ENCODE measurements around the gene ASB15. TPM values are rescaled to one million over a fixed set of nuclear protein-coding genes. Genes with fewer than 3 reads are reported as not detected.

ASB15 gene
- total and polyA plus RNA-seq, 2 of the 4 experiments (the other 2 are of a cell fraction), result not detected

GRCh38 chr7:123608991-123609882 is 7.6 kb downstream of the ASB15 start:
- H3K14ac ChIP-seq (replicated peaks; ENCODE audit: low read depth, low read length), result no peak overlapping the region
- H4K91ac ChIP-seq (ENCODE audit: insufficient read depth, low read depth, low read length), result no peak overlapping the region
- H3K4me1 ChIP-seq (ENCODE audit: control insufficient read depth, insufficient read depth, low read length), result no peaks in the 10 kb centered on the region
- intact Hi-C loops (cut with micrococcal nuclease) (no loop called here), in situ Hi-C loops (cut with MboI; ENCODE audit: low sequenced_read_pairs) (no loop called here), dilution Hi-C loops (cut with HindIII; ENCODE audit: low sequenced_read_pairs, unreplicated experiment) (no loop called here)
- no peak overlapping the region for H2BK5ac ChIP-seq (ENCODE audit: low read depth, low read length, poor library complexity, severe bottlenecking)
- no peak overlapping the region for H2AFZ ChIP-seq (replicated peaks; ENCODE audit: low read length, poor library complexity)
- H4K5ac ChIP-seq (ENCODE audit: low read depth, low read length), result no peak overlapping the region
- H3K18ac ChIP-seq (ENCODE audit: low read depth, low read length), result no peak overlapping the region
- TF ChIP-seq NFE2L2 (IDR thresholded peaks at IDR 0.05; ENCODE audit: low read depth, low read length) (no peak), RAD21 (IDR thresholded peaks at IDR 0.05; ENCODE audit: low read length) (no peak), CEBPB (IDR thresholded peaks at IDR 0.05; ENCODE audit: low read depth, low read length) (no peak), RFX5 (IDR thresholded peaks at IDR 0.05; ENCODE audit: low read depth, low read length) (no peak), BHLHE40 (IDR thresholded peaks at IDR 0.05; ENCODE audit: low read depth, low read length) (no peak), POLR2A (IDR thresholded peaks at IDR 0.05; ENCODE audit: low read depth, low read length) (no peak), CTCF (conservative IDR thresholded peaks at IDR 0.05; ENCODE audit: low read depth, low read length) (no peak)
- H3K9me3 ChIP-seq (ENCODE audit: control insufficient read depth, insufficient read depth, low read length), result no peaks in the 10 kb centered on the region
- H3K4me3 ChIP-seq (ENCODE audit: insufficient read depth, low read depth, low read length), result no peak overlapping the region
- H3K9ac ChIP-seq (ENCODE audit: low read depth, low read length), result no peak overlapping the region
- H3K27ac ChIP-seq (ENCODE audit: insufficient read depth, low read length), result no peak overlapping the region
- H2BK15ac ChIP-seq (ENCODE audit: low read depth, low read length), result no peak overlapping the region
- no peak overlapping the region for H4K8ac ChIP-seq (ENCODE audit: low read depth in 2 of 2, low read length in 2 of 2)
- ATAC-seq (ENCODE audit: low read depth) (no peak), DNase-seq (no peak)
- H4K20me1 ChIP-seq (ENCODE audit: insufficient read depth, low read length), result no peaks in the 10 kb centered on the region
- POLR2A ChIA-PET (ENCODE audit: unreplicated experiment), result no interaction called here
- H3K56ac ChIP-seq (ENCODE audit: extremely low read depth, insufficient read depth, low read length), result no peak overlapping the region
- no peak overlapping the region for H3K4me2 ChIP-seq (ENCODE audit: low read depth, low read length)
- no CpG with 5 or more reads among the region's 5 CpGs for WGBS, 2 experiments (ENCODE audit: extremely low coverage in 2 of 2, insufficient read length in 1 of 2)
- BruUV-seq (replicated peaks), result no TSS peak
- CTCF ChIA-PET, result interaction anchor here (0.8 kb wide), 2 partner anchors 68 to 1941 kb away, joined by 3 read pairs; no protein-coding TSS in a partner anchor
- H3K9me1 ChIP-seq (ENCODE audit: insufficient read depth, low read length), result no peaks in the 10 kb centered on the region
- no peaks in the 10 kb centered on the region for H3K36me3 ChIP-seq (ENCODE audit: control insufficient read depth, insufficient read depth, low read length)
- no peak overlapping the region for H3K4ac ChIP-seq (ENCODE audit: low read depth, low read length)
- no peak overlapping the region for H2AK5ac ChIP-seq (ENCODE audit: low read depth, low read length)
- H3K79me1 ChIP-seq (ENCODE audit: low read depth in 1 of 2, low read length in 2 of 2), result no peaks in the 10 kb centered on the region
- H2BK120ac ChIP-seq (ENCODE audit: low read depth, low read length), result no peak overlapping the region
- H2AK9ac ChIP-seq (replicated peaks; ENCODE audit: low read depth, low read length, poor library complexity), result no peak overlapping the region
- no peak overlapping the region for H3K23ac ChIP-seq (ENCODE audit: low read depth, low read length)
- no peak overlapping the region for H2BK20ac ChIP-seq (ENCODE audit: low read depth, low read length)
- H3K27me3 ChIP-seq (ENCODE audit: control insufficient read depth, insufficient read depth, low read length), result peaks cover 2% of the 10 kb centered on the region

Data from IMR-90 (cell line).